GM23338 (cell line): ENCODE results near the gene VEPH1. TPM values are rescaled to one million over a fixed set of nuclear protein-coding genes. Genes with fewer than 3 reads are reported as not detected.

Source experiments
- CTCF ChIP-seq, 2 experiments: fragments of 200-600 bp in 1 of 2; sonication (generic) in 1 of 2; conservative IDR thresholded peaks; 2 replicates each; pipeline versions ENCODE4 v1.5.1 to v1.6.1; 2016 to 2017; ENCODE audit warnings: antibody characterized with exemption in 2 of 2, low read depth in 2 of 2, mild to moderate bottlenecking in 2 of 2, moderate library complexity in 1 of 2
- ETS1 ChIP-seq: IDR thresholded peaks from 2 replicates; pipeline ENCODE4 v1.6.1; 2016; ENCODE audit warnings: antibody characterized with exemption
- EZH2phosphoT487 ChIP-seq: fragments of 200-600 bp; sonication (generic); IDR thresholded peaks from one replicate; pipeline ENCODE4 v1.8.1; 2018; ENCODE audit warnings: antibody characterized with exemption; ENCODE audit not compliant: unreplicated experiment
- JUNB ChIP-seq: IDR thresholded peaks from one replicate; pipeline ENCODE4 v1.6.1; 2016; ENCODE audit warnings: antibody characterized with exemption; ENCODE audit not compliant: unreplicated experiment
- NANOG ChIP-seq: IDR thresholded peaks from 2 replicates; pipeline ENCODE4 v1.6.1; 2016; ENCODE audit warnings: antibody characterized with exemption, borderline replicate concordance
- POLR2AphosphoS5 ChIP-seq: IDR thresholded peaks from 2 replicates; pipeline ENCODE4 v1.6.1; 2016; ENCODE audit warnings: antibody characterized with exemption, low read depth
- STAT1 ChIP-seq: IDR thresholded peaks from one replicate; pipeline ENCODE4 v1.6.1; 2016; ENCODE audit warnings: antibody characterized with exemption; ENCODE audit not compliant: unreplicated experiment
- ZNF114 ChIP-seq: fragments of 250-450 bp; sonication (Bioruptor Pico); IDR thresholded peaks from 2 replicates; pipeline ENCODE4 v1.5.0; 2020; ENCODE audit warnings: mild to moderate bottlenecking, moderate library complexity
- ZNF462 ChIP-seq: fragments of 250-450 bp; sonication (Bioruptor Pico); IDR thresholded peaks from 2 replicates; pipeline ENCODE4 v1.5.0; 2020; ENCODE audit warnings: mild to moderate bottlenecking, moderate library complexity
- polyA plus RNA-seq: library from polyadenylated mRNA; unstranded; fragments of >200 nt; fragmentation: Nextera tagmentation; extraction: Ambion mirVana; gene quantifications from 2 replicates; pipeline ENCODE4 v1.2.1, GENCODE V29; 2016
- total RNA-seq: library from RNA; depleted of rRNA; stranded (reverse); fragments of >200 nt; shearing (Covaris generic); gene quantifications from 2 replicates; pipeline ENCODE4 v1.2.3, GENCODE V29; 2014

VEPH1 gene
- total and polyA plus RNA-seq, 2 experiments from 2014 or later, result 15.4 to 33.8 TPM

GRCh38 chr3:157442729-157443128, 60.5 kb downstream of the VEPH1 start (continued):
- TF ChIP-seq ZNF462 (no peak), JUNB (no peak), NANOG (no peak), POLR2AphosphoS5 (no peak), CTCF (conservative IDR thresholded peaks at IDR 0.05; ENCODE audit: low read depth in 2 of 2) (no peak), EZH2phosphoT487 (no peak), ETS1 (no peak), STAT1 (no peak), ZNF114 (CRISPR knock-in tag) (no peak)
